ENCODE data around the gene GPRC5C.

DNA sequence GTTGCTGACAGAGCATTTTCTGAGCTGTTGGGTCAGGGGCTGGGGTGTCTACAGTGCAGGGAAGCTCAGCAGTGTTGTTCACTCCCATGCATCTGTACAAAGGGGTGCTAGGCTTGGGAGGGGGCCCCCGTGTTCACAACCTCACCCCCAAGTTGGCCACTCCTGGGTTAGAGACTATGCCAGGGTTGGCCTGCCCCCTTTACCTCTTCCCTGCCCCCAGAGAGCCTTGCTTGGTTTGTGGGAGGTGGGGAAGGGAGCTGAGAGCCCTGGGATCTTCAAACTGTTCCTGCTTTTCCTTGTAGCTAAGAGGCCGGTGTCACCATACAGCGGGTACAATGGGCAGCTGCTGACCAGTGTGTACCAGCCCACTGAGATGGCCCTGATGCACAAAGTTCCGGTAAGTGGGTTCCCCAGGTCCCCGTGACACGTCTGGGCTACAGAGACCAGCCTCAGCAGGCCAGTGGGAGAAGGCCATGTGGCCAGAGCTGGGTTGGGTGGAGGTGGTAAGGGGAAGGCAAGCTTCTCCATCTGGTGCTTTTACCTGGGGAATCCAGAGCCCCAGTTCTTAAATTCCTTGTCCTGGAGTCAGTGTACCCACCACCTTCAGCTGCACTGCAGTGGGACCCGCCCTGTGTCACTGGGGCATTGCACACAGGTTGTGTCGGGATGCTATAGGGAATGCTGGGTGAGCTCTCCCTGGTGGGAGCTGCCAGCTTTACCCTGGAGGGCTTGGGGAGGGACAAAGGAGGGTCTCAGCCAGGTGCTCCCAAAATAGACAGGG is 11.8 kb downstream of the GPRC5C start:
- TF ChIP-seq POLR2A (IDR thresholded peaks at IDR 0.05; ENCODE audit: control extremely low read depth in 1 of 2, low read depth in 2 of 2, low read length in 2 of 2) (no peak), SIN3A (conservative IDR thresholded peaks at IDR 0.05 in 1 of 2, IDR thresholded peaks at IDR 0.05 in 1 of 2; ENCODE audit: low read depth in 1 of 2, low read length in 2 of 2) (no peak), SIX5 (IDR thresholded peaks at IDR 0.05; ENCODE audit: low read depth, low read length) (no peak), RAD21 (IDR thresholded peaks at IDR 0.05 in 1 of 2, conservative IDR thresholded peaks at IDR 0.05 in 1 of 2; ENCODE audit: low read depth in 2 of 2, low read length in 2 of 2) (no peak), EZH2 (IDR thresholded peaks at IDR 0.05; ENCODE audit: low read depth, low read length, severe bottlenecking) (no peak), HDAC6 (IDR thresholded peaks at IDR 0.05; ENCODE audit: low read depth, low read length) (no peak), GABPA (IDR thresholded peaks at IDR 0.05; ENCODE audit: borderline replicate concordance, insufficient read depth, low read length) (no peak), GTF2F1 (IDR thresholded peaks at IDR 0.05; ENCODE audit: borderline replicate concordance, low read depth, low read length) (no peak), TCF12 (IDR thresholded peaks at IDR 0.05; ENCODE audit: low read depth, low read length) (no peak)
- TF ChIP-seq, protein P1, sequence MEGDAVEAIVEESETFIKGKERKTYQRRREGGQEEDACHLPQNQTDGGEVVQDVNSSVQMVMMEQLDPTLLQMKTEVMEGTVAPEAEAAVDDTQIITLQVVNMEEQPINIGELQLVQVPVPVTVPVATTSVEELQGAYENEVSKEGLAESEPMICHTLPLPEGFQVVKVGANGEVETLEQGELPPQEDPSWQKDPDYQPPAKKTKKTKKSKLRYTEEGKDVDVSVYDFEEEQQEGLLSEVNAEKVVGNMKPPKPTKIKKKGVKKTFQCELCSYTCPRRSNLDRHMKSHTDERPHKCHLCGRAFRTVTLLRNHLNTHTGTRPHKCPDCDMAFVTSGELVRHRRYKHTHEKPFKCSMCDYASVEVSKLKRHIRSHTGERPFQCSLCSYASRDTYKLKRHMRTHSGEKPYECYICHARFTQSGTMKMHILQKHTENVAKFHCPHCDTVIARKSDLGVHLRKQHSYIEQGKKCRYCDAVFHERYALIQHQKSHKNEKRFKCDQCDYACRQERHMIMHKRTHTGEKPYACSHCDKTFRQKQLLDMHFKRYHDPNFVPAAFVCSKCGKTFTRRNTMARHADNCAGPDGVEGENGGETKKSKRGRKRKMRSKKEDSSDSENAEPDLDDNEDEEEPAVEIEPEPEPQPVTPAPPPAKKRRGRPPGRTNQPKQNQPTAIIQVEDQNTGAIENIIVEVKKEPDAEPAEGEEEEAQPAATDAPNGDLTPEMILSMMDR (IDR thresholded peaks at IDR 0.05; ENCODE audit: control extremely low read depth in 1 of 3, insufficient read depth in 1 of 3, low read depth in 1 of 3, low read length in 3 of 3): no peak
